GM23338 (cell line): Measurements from ENCODE around the gene IL21. TPM values are rescaled to one million over a fixed set of nuclear protein-coding genes. Genes with fewer than 3 reads are reported as not detected.

Experiments used
- ATAC-seq: fragments of 200-7000 bp; cut with Tn5 transposase; 3 replicates; pipeline ENCODE4 v1.9.1; 2020
- DNase-seq: peaks from one replicate; pipeline ENCODE4 v3.0.0-alpha.2; 2015; ENCODE audit warnings: low spot score
- H2AFZ ChIP-seq: fragments of 200-600 bp; sonication (generic); 2 replicates; pipeline ENCODE4 v1.8.0; 2016; ENCODE audit warnings: antibody characterized with exemption, mild to moderate bottlenecking, moderate library complexity
- H3F3A ChIP-seq: fragments of 200-600 bp; sonication (generic); replicated peaks from 2 replicates; pipeline ENCODE4 v1.8.0; 2017; ENCODE audit warnings: antibody characterized with exemption, mixed run types, low read depth
- H3K27ac ChIP-seq: fragments of 200-600 bp; sonication (generic); 2 replicates; pipeline ENCODE4 v1.6.1; 2016; ENCODE audit warnings: low read depth
- H3K27me3 ChIP-seq: fragments of 200-600 bp; sonication (generic); 2 replicates; pipeline ENCODE4 v1.8.0; 2016; ENCODE audit warnings: mild to moderate bottlenecking, mixed run types, moderate library complexity; ENCODE audit not compliant: insufficient read depth
- H3K36me3 ChIP-seq: fragments of 200-600 bp; sonication (generic); 2 replicates; pipeline ENCODE4 v1.8.0; 2016; ENCODE audit warnings: mild to moderate bottlenecking; ENCODE audit not compliant: insufficient read depth
- H3K4me1 ChIP-seq: fragments of 200-600 bp; sonication (generic); 2 replicates; pipeline ENCODE4 v1.8.0; 2016; ENCODE audit warnings: mild to moderate bottlenecking, moderate library complexity; ENCODE audit not compliant: insufficient read depth
- H3K4me2 ChIP-seq: fragments of 200-600 bp; sonication (generic); 2 replicates; pipeline ENCODE4 v1.7.1; 2017; ENCODE audit warnings: mixed run types
- H3K4me3 ChIP-seq: fragments of 200-600 bp; sonication (generic); 2 replicates; pipeline ENCODE4 v1.6.1; 2016; ENCODE audit warnings: mixed run types
- H3K79me2 ChIP-seq: fragments of 200-600 bp; sonication (generic); replicated peaks from 2 replicates; pipeline ENCODE4 v1.8.0; 2017; ENCODE audit warnings: mild to moderate bottlenecking; ENCODE audit not compliant: insufficient read depth
- H3K9me2 ChIP-seq: fragments of 200-600 bp; sonication (generic); 2 replicates; pipeline ENCODE4 v1.8.0; 2017; ENCODE audit not compliant: insufficient read depth
- H4K20me1 ChIP-seq: fragments of 200-600 bp; sonication (generic); replicated peaks from 2 replicates; pipeline ENCODE4 v1.8.0; 2017; ENCODE audit warnings: mild to moderate bottlenecking; ENCODE audit not compliant: insufficient read depth
- H3K27ac Mint-ChIP-seq: 2 replicates; pipeline ENCODE4 v1.8.0; 2020; ENCODE audit warnings: inconsistent platforms, mild to moderate bottlenecking, moderate library complexity, mixed read lengths
- H3K27me3 Mint-ChIP-seq: 3 replicates; pipeline ENCODE4 v1.8.0; 2022; ENCODE audit warnings: low read depth, mild to moderate bottlenecking, moderate library complexity, mixed read lengths, inconsistent platforms; ENCODE audit not compliant: insufficient read depth, poor library complexity
- H3K36me3 Mint-ChIP-seq: 3 replicates; pipeline ENCODE4 v1.8.0; 2021; ENCODE audit warnings: low read depth, mild to moderate bottlenecking, inconsistent platforms, moderate library complexity, mixed read lengths
- H3K4me1 Mint-ChIP-seq: 3 replicates; pipeline ENCODE4 v1.8.0; 2020; ENCODE audit warnings: mild to moderate bottlenecking, inconsistent platforms, mixed read lengths
- H3K4me3 Mint-ChIP-seq: 3 replicates; pipeline ENCODE4 v1.8.0; 2021; ENCODE audit warnings: moderate library complexity, mild to moderate bottlenecking, inconsistent platforms, mixed read lengths
- H3K9me3 Mint-ChIP-seq: 3 replicates; pipeline ENCODE4 v1.8.0; 2020; ENCODE audit warnings: moderate library complexity, mild to moderate bottlenecking, inconsistent platforms, mixed read lengths
- CREB1 ChIP-seq: fragments of 250-450 bp; sonication (Bioruptor Pico); IDR thresholded peaks from 2 replicates; pipeline ENCODE4 v1.5.0; 2020; ENCODE audit warnings: low read depth, mild to moderate bottlenecking, moderate library complexity
- CTCF ChIP-seq, 2 experiments: fragments of 200-600 bp in 1 of 2; sonication (generic) in 1 of 2; conservative IDR thresholded peaks; 2 replicates each; pipeline versions ENCODE4 v1.5.1 to v1.6.1; 2016 to 2017; ENCODE audit warnings: antibody characterized with exemption in 2 of 2, low read depth in 2 of 2, mild to moderate bottlenecking in 2 of 2, moderate library complexity in 1 of 2
- EZH2 ChIP-seq: fragments of 200-600 bp; sonication (generic); IDR thresholded peaks from one replicate; pipeline ENCODE4 v1.8.0; 2017; ENCODE audit warnings: antibody characterized with exemption, mild to moderate bottlenecking, low read depth; ENCODE audit not compliant: unreplicated experiment
- EZH2phosphoT487 ChIP-seq: fragments of 200-600 bp; sonication (generic); IDR thresholded peaks from one replicate; pipeline ENCODE4 v1.8.1; 2018; ENCODE audit warnings: antibody characterized with exemption; ENCODE audit not compliant: unreplicated experiment
- JUNB ChIP-seq: IDR thresholded peaks from one replicate; pipeline ENCODE4 v1.6.1; 2016; ENCODE audit warnings: antibody characterized with exemption; ENCODE audit not compliant: unreplicated experiment
- NANOG ChIP-seq: IDR thresholded peaks from 2 replicates; pipeline ENCODE4 v1.6.1; 2016; ENCODE audit warnings: antibody characterized with exemption, borderline replicate concordance
- POLR2AphosphoS5 ChIP-seq: IDR thresholded peaks from 2 replicates; pipeline ENCODE4 v1.6.1; 2016; ENCODE audit warnings: antibody characterized with exemption, low read depth
- REST ChIP-seq: IDR thresholded peaks from one replicate; pipeline ENCODE4 v1.6.1; 2018; ENCODE audit warnings: antibody characterized with exemption; ENCODE audit not compliant: unreplicated experiment
- STAT1 ChIP-seq: IDR thresholded peaks from one replicate; pipeline ENCODE4 v1.6.1; 2016; ENCODE audit warnings: antibody characterized with exemption; ENCODE audit not compliant: unreplicated experiment
- ZNF114 ChIP-seq: fragments of 250-450 bp; sonication (Bioruptor Pico); IDR thresholded peaks from 2 replicates; pipeline ENCODE4 v1.5.0; 2020; ENCODE audit warnings: mild to moderate bottlenecking, moderate library complexity
- ZNF331 ChIP-seq: fragments of 250-450 bp; sonication (Bioruptor Pico); IDR thresholded peaks from 2 replicates; pipeline ENCODE4 v1.5.0; 2020; ENCODE audit warnings: low read depth, mild to moderate bottlenecking, moderate library complexity
- polyA plus RNA-seq: library from polyadenylated mRNA; unstranded; fragments of >200 nt; fragmentation: Nextera tagmentation; extraction: Ambion mirVana; gene quantifications from 2 replicates; pipeline ENCODE4 v1.2.1, GENCODE V29; 2016
- total RNA-seq: library from RNA; depleted of rRNA; stranded (reverse); fragments of >200 nt; shearing (Covaris generic); gene quantifications from 2 replicates; pipeline ENCODE4 v1.2.3, GENCODE V29; 2014
- TF ChIP-seq, protein P1 (sequence below): IDR thresholded peaks from 2 replicates; pipeline ENCODE4 v1.6.1; 2016; ENCODE audit warnings: antibody characterized with exemption

IL21 gene
- total and polyA plus RNA-seq, 2 experiments from 2014 or later, result not detected

DNA sequence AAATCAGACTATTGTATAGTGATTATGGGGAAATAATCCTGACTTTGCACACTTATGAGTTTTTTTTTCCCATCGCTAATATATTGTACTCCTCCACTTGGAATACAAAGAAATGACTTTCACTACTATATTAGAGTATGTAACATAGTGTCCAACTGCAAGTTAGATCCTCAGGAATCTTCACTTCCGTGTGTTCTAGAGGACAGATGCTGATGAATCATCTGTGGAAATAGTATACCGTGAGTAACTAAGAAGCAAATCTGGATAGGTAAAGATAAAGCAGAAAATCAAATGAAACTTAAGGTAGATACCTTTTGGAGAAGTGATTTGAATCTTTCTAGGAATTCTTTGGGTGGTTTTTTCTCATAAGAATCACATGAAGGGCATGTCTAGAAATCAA is 8.3 kb downstream of the IL21 start (continued):
- TF ChIP-seq NANOG, result no peak
- TF ChIP-seq POLR2AphosphoS5, result no peak
- TF ChIP-seq REST, result no peak
- TF ChIP-seq, protein P1, sequence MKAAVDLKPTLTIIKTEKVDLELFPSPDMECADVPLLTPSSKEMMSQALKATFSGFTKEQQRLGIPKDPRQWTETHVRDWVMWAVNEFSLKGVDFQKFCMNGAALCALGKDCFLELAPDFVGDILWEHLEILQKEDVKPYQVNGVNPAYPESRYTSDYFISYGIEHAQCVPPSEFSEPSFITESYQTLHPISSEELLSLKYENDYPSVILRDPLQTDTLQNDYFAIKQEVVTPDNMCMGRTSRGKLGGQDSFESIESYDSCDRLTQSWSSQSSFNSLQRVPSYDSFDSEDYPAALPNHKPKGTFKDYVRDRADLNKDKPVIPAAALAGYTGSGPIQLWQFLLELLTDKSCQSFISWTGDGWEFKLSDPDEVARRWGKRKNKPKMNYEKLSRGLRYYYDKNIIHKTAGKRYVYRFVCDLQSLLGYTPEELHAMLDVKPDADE, result no peak
- TF ChIP-seq ZNF114 (CRISPR knock-in tag), result no peak
- no peak for TF ChIP-seq CTCF (conservative IDR thresholded peaks at IDR 0.05; ENCODE audit: low read depth in 2 of 2)

DNA sequence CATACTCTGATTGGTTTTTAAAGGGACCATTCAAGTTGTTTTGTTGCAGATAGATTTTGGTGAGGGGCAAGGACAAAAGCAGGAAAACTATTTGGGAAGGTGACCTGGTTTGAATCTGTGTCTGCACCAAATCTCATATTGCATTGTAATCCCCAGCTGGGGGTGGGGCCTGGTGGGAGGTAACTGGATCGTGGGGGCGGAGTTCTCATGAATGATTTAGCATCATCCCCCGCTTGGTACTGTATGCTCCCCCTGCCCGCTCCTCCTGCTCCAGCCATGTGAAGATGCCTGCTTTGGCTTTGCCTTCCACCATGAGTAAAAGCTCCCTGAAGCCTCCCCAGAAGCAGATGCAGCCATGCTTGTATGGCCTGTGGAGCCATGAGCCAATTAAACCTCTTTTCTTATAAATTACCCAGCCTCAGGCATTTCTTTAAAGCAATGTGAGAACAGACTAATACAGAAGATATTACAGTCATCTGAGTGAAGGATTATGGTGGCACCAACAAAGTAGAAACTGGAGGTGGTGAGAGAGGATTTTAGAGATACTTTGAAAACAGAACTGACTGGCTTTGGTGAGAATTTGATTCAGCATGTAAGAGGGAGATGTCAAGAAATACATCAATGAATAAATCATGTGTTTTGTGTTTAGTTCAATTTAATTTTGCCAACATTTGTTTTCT is 14.4 kb downstream of the IL21 start:
- H3K27me3 Mint-ChIP-seq, result peaks cover 3% of the 10 kb centered on the region
- Histone ChIP-seq H3F3A (no peaks in the 10 kb centered on the region), H4K20me1 (no peaks in the 10 kb centered on the region), H3K9me2 (no peaks in the 10 kb centered on the region), H3K36me3 (no peaks in the 10 kb centered on the region), H3K27ac (no peak overlapping the region), H3K27me3 (no peaks in the 10 kb centered on the region), H3K79me2 (no peaks in the 10 kb centered on the region), H3K4me2 (no peak overlapping the region), H3K4me1 (peaks cover 22% of the 10 kb centered on the region), H3K4me3 (no peak overlapping the region), H2AFZ (peak overlapping the region; percentile 93)
- no peak overlapping the region for H3K27ac Mint-ChIP-seq
- H3K9me3 Mint-ChIP-seq, result no peaks in the 10 kb centered on the region
- H3K4me3 Mint-ChIP-seq, result no peak overlapping the region
- H3K4me1 Mint-ChIP-seq, result peaks cover 24% of the 10 kb centered on the region
- ATAC-seq (peak; percentile 64), DNase-seq (peak; percentile 70)
- H3K36me3 Mint-ChIP-seq, result no peaks in the 10 kb centered on the region
- no peak for TF ChIP-seq EZH2
- no peak for TF ChIP-seq POLR2AphosphoS5
- TF ChIP-seq STAT1, result no peak
- no peak for TF ChIP-seq NANOG
- TF ChIP-seq, protein P1, result no peak
- no peak for TF ChIP-seq ZNF114 (CRISPR knock-in tag)
- TF ChIP-seq REST, result no peak
- no peak for TF ChIP-seq EZH2phosphoT487
- TF ChIP-seq ZNF331 (CRISPR knock-in tag), result no peak
- no peak for TF ChIP-seq JUNB
- no peak for TF ChIP-seq CREB1 (CRISPR knock-in tag)
- TF ChIP-seq CTCF (conservative IDR thresholded peaks at IDR 0.05; ENCODE audit: low read depth in 2 of 2), result no peak
